A549 (cell line): ENCODE data around the gene LRRC1. TPM values are rescaled to one million over a fixed set of nuclear protein-coding genes. Genes with fewer than 3 reads are reported as not detected.

Source experiments
- ATAC-seq, 2 experiments: fragments of 200-7000 bp in 1 of 2; fragments of >200 bp in 1 of 2; cut with Nextera tagmentation in 1 of 2; cut with Tn5 transposase in 1 of 2; 3 replicates each; pipeline versions ENCODE4 v1.8.0 to v1.9.1; 2018 to 2020; ENCODE audit warnings: mild to moderate bottlenecking in 1 of 2, moderate library complexity in 1 of 2
- CTCF ChIA-PET: fragments of 300-600 bp; sonication (Branson Sonifier 250); formaldehyde crosslinking; extraction: SDS; loops from one replicate; lab custom pipeline; 2021; ENCODE audit warnings: antibody characterized with exemption, inconsistent platforms; lab: Yijun Ruan, JAX
- POLR2A ChIA-PET: fragments of 350-600 bp; formaldehyde crosslinking; extraction: SDS; loops from one replicate; lab custom pipeline; 2021; ENCODE audit warnings: antibody characterized with exemption, inconsistent platforms; lab: Yijun Ruan, JAX
- DNase-seq, 2 experiments: peaks; one replicate each; pipeline versions ENCODE4 v3.0.0 to v3.0.0-alpha.2; 2011 to 2016; ENCODE audit warnings: low read depth in 1 of 2, low spot score in 1 of 2
- FAIRE-seq: peaks from 2 replicates; lab custom pipeline; 2011; peaks lifted over from hg19 to GRCh38; lab: Jason Lieb, UNC
- H3K27ac ChIP-seq, 2 experiments: fragments of >200 bp; sonication (Bioruptor Twin); formaldehyde crosslinking; 3 replicates each; pipeline ENCODE4 v1.5.1; 2016 to 2017
- H3K4me1 ChIP-seq: fragments of >200 bp; sonication (Bioruptor Twin); formaldehyde crosslinking; 3 replicates; pipeline ENCODE4 v1.6.1; 2016
- H3K4me2 ChIP-seq: fragments of >200 bp; sonication (Bioruptor Twin); formaldehyde crosslinking; 3 replicates; pipeline ENCODE4 v1.6.1; 2016
- H3K4me3 ChIP-seq: fragments of >200 bp; sonication (Bioruptor Twin); formaldehyde crosslinking; 3 replicates; pipeline ENCODE4 v1.5.1; 2016
- H3K9me3 ChIP-seq: fragments of >200 bp; sonication (Bioruptor Twin); formaldehyde crosslinking; 3 replicates; pipeline ENCODE4 v1.6.1; 2016
- BHLHE40 ChIP-seq: IDR thresholded peaks from 2 replicates; pipeline ENCODE4 v1.6.1; 2012; ENCODE audit warnings: low read depth, low read length, inconsistent platforms
- CBX8 ChIP-seq: fragments of 200-600 bp; sonication (generic); IDR thresholded peaks from 2 replicates; pipeline ENCODE4 v1.6.1; 2016
- CHD4 ChIP-seq: fragments of 200-600 bp; sonication (generic); IDR thresholded peaks from 2 replicates; pipeline ENCODE4 v1.6.1; 2016; ENCODE audit warnings: antibody characterized with exemption, mild to moderate bottlenecking, borderline replicate concordance
- E2F6 ChIP-seq: IDR thresholded peaks from 2 replicates; pipeline ENCODE4 v1.6.1; 2012; ENCODE audit warnings: low read depth, borderline replicate concordance
- EHMT2 ChIP-seq: fragments of 200-600 bp; sonication (generic); IDR thresholded peaks from 2 replicates; pipeline ENCODE4 v1.6.1; 2016; ENCODE audit warnings: antibody characterized with exemption, low read depth, mild to moderate bottlenecking, moderate library complexity
- ELK1 ChIP-seq: fragments of 150-350 bp; IDR thresholded peaks from 2 replicates; pipeline ENCODE4 v1.6.1; 2014; ENCODE audit warnings: low read depth, mild to moderate bottlenecking, low read length
- ESRRA ChIP-seq: fragments of 150-350 bp; IDR thresholded peaks from 2 replicates; pipeline ENCODE4 v1.6.1; 2014; ENCODE audit warnings: mild to moderate bottlenecking, low read length, borderline replicate concordance
- FOSB ChIP-seq: fragments of 250-450 bp; sonication (Bioruptor Pico); IDR thresholded peaks from 2 replicates; pipeline ENCODE4 v1.5.0; 2020; ENCODE audit warnings: mild to moderate bottlenecking, moderate library complexity
- FOXS1 ChIP-seq: fragments of 250-450 bp; sonication (Bioruptor Pico); IDR thresholded peaks from 2 replicates; pipeline ENCODE4 v1.5.0; 2020; ENCODE audit warnings: mild to moderate bottlenecking, moderate library complexity
- HDAC2 ChIP-seq: fragments of 200-600 bp; sonication (generic); IDR thresholded peaks from 2 replicates; pipeline ENCODE4 v1.6.1; 2016
- HES2 ChIP-seq: fragments of >200 bp; sonication (Bioruptor Twin); formaldehyde crosslinking; IDR thresholded peaks from 2 replicates; pipeline ENCODE4 v1.6.1; 2016
- HEYL ChIP-seq: fragments of 250-450 bp; sonication (Bioruptor Pico); IDR thresholded peaks from 2 replicates; pipeline ENCODE4 v1.8.0; 2021; ENCODE audit warnings: mild to moderate bottlenecking, moderate library complexity
- HOXB5 ChIP-seq: fragments of 250-450 bp; sonication (Bioruptor Pico); IDR thresholded peaks from 2 replicates; pipeline ENCODE4 v1.5.0; 2020; ENCODE audit warnings: mild to moderate bottlenecking, moderate library complexity
- KDM1A ChIP-seq: fragments of 200-600 bp; sonication (generic); IDR thresholded peaks from 2 replicates; pipeline ENCODE4 v1.6.1; 2016; ENCODE audit warnings: low read depth, mild to moderate bottlenecking
- MAX ChIP-seq: IDR thresholded peaks from 2 replicates; pipeline ENCODE4 v1.6.1; 2012
- PBX3 ChIP-seq: IDR thresholded peaks from 2 replicates; pipeline ENCODE4 v1.6.1; 2012
- PHF8 ChIP-seq: fragments of 200-600 bp; sonication (generic); IDR thresholded peaks from 2 replicates; pipeline ENCODE4 v1.6.1; 2016; ENCODE audit warnings: low read depth, mild to moderate bottlenecking, antibody characterized with exemption, moderate library complexity, borderline replicate concordance
- POLR2AphosphoS2 ChIP-seq: conservative IDR thresholded peaks from 2 replicates; pipeline ENCODE4 v1.6.1; 2012; ENCODE audit warnings: low read length, improper control_type of control experiment, inconsistent platforms
- RARB ChIP-seq: fragments of 250-450 bp; sonication (Bioruptor Pico); IDR thresholded peaks from 2 replicates; pipeline ENCODE4 v1.8.0; 2021; ENCODE audit warnings: mild to moderate bottlenecking, moderate library complexity
- RCOR1 ChIP-seq: fragments of 150-350 bp; IDR thresholded peaks from 2 replicates; pipeline ENCODE4 v1.6.1; 2014; ENCODE audit warnings: antibody characterized with exemption, low read length, low read depth
- RFX5 ChIP-seq: fragments of 450-650 bp; IDR thresholded peaks from 2 replicates; pipeline ENCODE4 v1.7.1; 2014; ENCODE audit warnings: antibody characterized with exemption, mild to moderate bottlenecking, moderate library complexity
- SREBF2 ChIP-seq: fragments of 450-650 bp; IDR thresholded peaks from 2 replicates; pipeline ENCODE4 v1.6.1; 2014; ENCODE audit warnings: mild to moderate bottlenecking, moderate library complexity
- TP53 ChIP-seq: fragments of 250-450 bp; sonication (Bioruptor Pico); IDR thresholded peaks from 2 replicates; pipeline ENCODE4 v1.5.0; 2021; ENCODE audit warnings: mild to moderate bottlenecking, moderate library complexity
- ZC3H11A ChIP-seq: fragments of 450-650 bp; IDR thresholded peaks from 2 replicates; pipeline ENCODE4 v1.6.1; 2014; ENCODE audit warnings: antibody characterized with exemption, mild to moderate bottlenecking
- ZFP36 ChIP-seq: fragments of 450-650 bp; IDR thresholded peaks from 2 replicates; pipeline ENCODE4 v1.6.1; 2014; ENCODE audit warnings: borderline replicate concordance; ENCODE audit not compliant: partially characterized antibody
- WGBS: methylation state at CpG from one replicate; pipeline ENCODE4 v1.1.6; 2017; ENCODE audit errors: missing lambda C conversion rate; 5-methylcytosine and 5-hydroxymethylcytosine counted together
- polyA plus RNA-seq, 4 experiments: library from polyadenylated mRNA; depleted of rRNA in 3 of 4; stranded (reverse); fragments of >200 nt; fragmentation: RNase III in 1 of 4; extraction: RNeasy Plus Mini Kit Qiagen cat#74134 plus additional on column Dnase treatment in 1 of 4; gene quantifications; 2 replicates in 3 of 4; 3 replicates in 1 of 4; pipeline ENCODE4 v1.2.3, GENCODE V29; 2011 to 2017
- TF ChIP-seq, protein P1 (sequence below): fragments of 200-600 bp; sonication (generic); IDR thresholded peaks from 2 replicates; pipeline ENCODE4 v1.6.1; 2016; ENCODE audit warnings: antibody characterized with exemption, mild to moderate bottlenecking, moderate library complexity
- TF ChIP-seq, protein P2 (sequence below): fragments of 250-450 bp; sonication (Bioruptor Pico); IDR thresholded peaks from 2 replicates; pipeline ENCODE4 v1.5.0; 2020; ENCODE audit warnings: low read depth, mild to moderate bottlenecking, moderate library complexity

The LRRC1 gene
- polyA plus RNA-seq, 2 of the 4 experiments (the other 2 are of a cell fraction): 5.2 to 8.0 TPM

DNA sequence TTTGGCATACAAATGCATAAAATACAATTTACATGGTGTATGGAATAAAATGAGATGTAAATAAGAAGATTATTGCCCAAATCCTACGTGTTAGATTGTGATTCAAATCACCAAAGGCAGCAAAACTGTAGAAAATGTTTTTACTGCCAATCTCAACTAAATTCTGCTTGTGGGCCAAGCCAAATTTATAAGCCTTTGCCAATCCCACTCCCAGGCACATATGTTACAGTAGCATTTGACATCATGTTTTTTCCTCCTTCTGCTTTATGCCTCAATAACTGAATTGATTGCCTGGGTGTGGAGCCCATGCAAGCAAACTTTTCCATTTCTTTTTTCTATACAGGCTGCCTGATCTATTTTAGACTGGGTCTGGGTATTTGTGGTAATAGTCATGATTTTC, 36.3 kb upstream of the LRRC1 start:
- ATAC-seq: no peak
- Histone ChIP-seq H3K27ac (no peak overlapping the region), H3K9me3 (no peaks in the 10 kb centered on the region)
- TF ChIP-seq PBX3: no peak
- TF ChIP-seq, protein P1, sequence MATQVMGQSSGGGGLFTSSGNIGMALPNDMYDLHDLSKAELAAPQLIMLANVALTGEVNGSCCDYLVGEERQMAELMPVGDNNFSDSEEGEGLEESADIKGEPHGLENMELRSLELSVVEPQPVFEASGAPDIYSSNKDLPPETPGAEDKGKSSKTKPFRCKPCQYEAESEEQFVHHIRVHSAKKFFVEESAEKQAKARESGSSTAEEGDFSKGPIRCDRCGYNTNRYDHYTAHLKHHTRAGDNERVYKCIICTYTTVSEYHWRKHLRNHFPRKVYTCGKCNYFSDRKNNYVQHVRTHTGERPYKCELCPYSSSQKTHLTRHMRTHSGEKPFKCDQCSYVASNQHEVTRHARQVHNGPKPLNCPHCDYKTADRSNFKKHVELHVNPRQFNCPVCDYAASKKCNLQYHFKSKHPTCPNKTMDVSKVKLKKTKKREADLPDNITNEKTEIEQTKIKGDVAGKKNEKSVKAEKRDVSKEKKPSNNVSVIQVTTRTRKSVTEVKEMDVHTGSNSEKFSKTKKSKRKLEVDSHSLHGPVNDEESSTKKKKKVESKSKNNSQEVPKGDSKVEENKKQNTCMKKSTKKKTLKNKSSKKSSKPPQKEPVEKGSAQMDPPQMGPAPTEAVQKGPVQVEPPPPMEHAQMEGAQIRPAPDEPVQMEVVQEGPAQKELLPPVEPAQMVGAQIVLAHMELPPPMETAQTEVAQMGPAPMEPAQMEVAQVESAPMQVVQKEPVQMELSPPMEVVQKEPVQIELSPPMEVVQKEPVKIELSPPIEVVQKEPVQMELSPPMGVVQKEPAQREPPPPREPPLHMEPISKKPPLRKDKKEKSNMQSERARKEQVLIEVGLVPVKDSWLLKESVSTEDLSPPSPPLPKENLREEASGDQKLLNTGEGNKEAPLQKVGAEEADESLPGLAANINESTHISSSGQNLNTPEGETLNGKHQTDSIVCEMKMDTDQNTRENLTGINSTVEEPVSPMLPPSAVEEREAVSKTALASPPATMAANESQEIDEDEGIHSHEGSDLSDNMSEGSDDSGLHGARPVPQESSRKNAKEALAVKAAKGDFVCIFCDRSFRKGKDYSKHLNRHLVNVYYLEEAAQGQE: no peak
- TF ChIP-seq POLR2AphosphoS2: no peak
- TF ChIP-seq ESRRA: no peak
- no peak for TF ChIP-seq RFX5
- TF ChIP-seq PHF8: no peak
- TF ChIP-seq HES2: no peak
- no peak for TF ChIP-seq ZFP36
- TF ChIP-seq, all 56 proteins: peak for 0
- CTCF ChIA-PET: no interaction called here
- DNase-seq (no peak), FAIRE-seq (no peak)
- Histone ChIP-seq H3K4me2 (no peak overlapping the region), H3K4me3 (no peak overlapping the region), H3K4me1 (no peaks in the 10 kb centered on the region)
- POLR2A ChIA-PET: no interaction called here
- WGBS: 21% methylated on average over 1 of the region's 1 CpG

DNA sequence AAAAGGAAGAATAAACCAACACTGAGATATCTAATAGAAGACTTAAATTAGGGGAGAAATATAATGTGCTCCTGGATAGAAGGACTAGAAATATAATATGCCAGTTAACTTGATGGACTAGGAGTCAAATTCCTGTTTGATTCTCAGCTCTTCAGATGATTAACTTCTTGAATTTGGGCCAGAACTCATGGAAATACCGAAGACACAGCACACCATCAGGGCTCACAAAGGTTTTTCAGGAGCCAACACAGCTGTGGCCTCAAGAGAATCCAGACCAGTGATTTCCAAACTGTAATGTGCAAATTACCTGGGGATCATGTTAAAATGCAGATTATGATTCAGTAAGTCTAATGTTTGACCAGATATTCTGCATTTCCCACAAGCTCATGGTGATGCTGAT, 33.8 kb upstream of the LRRC1 start:
- 0% methylated on average over 1 of the region's 1 CpG for WGBS
- Histone ChIP-seq H3K4me2 (no peak overlapping the region), H3K27ac (no peak overlapping the region), H3K4me1 (no peaks in the 10 kb centered on the region), H3K4me3 (no peak overlapping the region), H3K9me3 (no peaks in the 10 kb centered on the region)
- DNase-seq (no peak), ATAC-seq (no peak), FAIRE-seq (no peak)
- TF ChIP-seq KDM1A (no peak), BHLHE40 (no peak), TP53 (CRISPR knock-in tag) (no peak), RCOR1 (no peak), RARB (CRISPR knock-in tag) (no peak), CHD4 (no peak), EHMT2 (no peak), E2F6 (no peak), FOXS1 (CRISPR knock-in tag) (no peak), ZC3H11A (no peak), MAX (no peak), HEYL (CRISPR knock-in tag) (no peak), FOSB (CRISPR knock-in tag) (no peak), HOXB5 (CRISPR knock-in tag) (no peak), HDAC2 (no peak), ELK1 (no peak), CBX8 (no peak), SREBF2 (no peak)
- TF ChIP-seq, protein P2, sequence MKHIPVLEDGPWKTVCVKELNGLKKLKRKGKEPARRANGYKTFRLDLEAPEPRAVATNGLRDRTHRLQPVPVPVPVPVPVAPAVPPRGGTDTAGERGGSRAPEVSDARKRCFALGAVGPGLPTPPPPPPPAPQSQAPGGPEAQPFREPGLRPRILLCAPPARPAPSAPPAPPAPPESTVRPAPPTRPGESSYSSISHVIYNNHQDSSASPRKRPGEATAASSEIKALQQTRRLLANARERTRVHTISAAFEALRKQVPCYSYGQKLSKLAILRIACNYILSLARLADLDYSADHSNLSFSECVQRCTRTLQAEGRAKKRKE (CRISPR knock-in tag): no peak
- TF ChIP-seq, protein P1: no peak
- ChIA-PET POLR2A (no interaction called here), CTCF (interaction anchor here (0.8 to 3.1 kb wide), 2 partner anchors 27 to 32 kb away, joined by 3 to 10 read pairs; no protein-coding TSS in a partner anchor)
